Measurements from ENCODE around the gene C1orf210. TPM values are rescaled to one million over a fixed set of nuclear protein-coding genes. Genes with fewer than 3 reads are reported as not detected.

Gene C1orf210
- total and polyA plus RNA-seq, 11 donors = not detected

DNA sequence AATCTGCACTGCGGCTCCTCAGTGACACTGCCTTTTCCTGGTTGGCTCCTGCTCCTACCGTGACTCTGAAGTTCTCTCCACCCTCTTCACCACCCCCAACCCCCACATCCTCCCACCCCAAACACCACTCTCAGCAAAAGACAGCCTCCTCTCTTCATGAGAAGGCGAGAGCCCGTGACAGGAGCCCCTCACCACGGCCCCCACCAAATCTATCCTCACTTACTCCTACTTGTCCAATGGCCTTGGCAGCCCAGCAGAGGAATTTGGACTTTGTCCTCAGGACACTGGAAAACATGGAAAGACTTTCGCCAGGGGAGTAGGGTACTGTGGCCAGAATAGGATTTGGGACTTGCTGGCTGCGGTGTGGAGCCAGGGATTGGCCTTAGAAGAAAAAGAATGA, 8.7 kb downstream of the C1orf210 start:
- intact Hi-C loops (cut with DNase I) = no loop called here
- Histone ChIP-seq H3K36me3 (no peaks in the 10 kb centered on the region), H3K4me1 (peaks cover 0 to 10% (median 5%) of the 10 kb centered on the region in 12 donors), H3K4me3 (no peak overlapping the region), H3K27me3 (no peaks in the 10 kb centered on the region), H3K27ac (no peak overlapping the region), H3K9me3 (no peaks in the 10 kb centered on the region)
- WGBS, 4 donors = 65 to 77% (median 73%) methylated on average over 7 of the region's 7 CpGs
- no peak for DNase-seq
- no peak for TF ChIP-seq POLR2A (IDR thresholded peaks at IDR 0.05)
- TF ChIP-seq, protein P1, sequence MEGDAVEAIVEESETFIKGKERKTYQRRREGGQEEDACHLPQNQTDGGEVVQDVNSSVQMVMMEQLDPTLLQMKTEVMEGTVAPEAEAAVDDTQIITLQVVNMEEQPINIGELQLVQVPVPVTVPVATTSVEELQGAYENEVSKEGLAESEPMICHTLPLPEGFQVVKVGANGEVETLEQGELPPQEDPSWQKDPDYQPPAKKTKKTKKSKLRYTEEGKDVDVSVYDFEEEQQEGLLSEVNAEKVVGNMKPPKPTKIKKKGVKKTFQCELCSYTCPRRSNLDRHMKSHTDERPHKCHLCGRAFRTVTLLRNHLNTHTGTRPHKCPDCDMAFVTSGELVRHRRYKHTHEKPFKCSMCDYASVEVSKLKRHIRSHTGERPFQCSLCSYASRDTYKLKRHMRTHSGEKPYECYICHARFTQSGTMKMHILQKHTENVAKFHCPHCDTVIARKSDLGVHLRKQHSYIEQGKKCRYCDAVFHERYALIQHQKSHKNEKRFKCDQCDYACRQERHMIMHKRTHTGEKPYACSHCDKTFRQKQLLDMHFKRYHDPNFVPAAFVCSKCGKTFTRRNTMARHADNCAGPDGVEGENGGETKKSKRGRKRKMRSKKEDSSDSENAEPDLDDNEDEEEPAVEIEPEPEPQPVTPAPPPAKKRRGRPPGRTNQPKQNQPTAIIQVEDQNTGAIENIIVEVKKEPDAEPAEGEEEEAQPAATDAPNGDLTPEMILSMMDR (IDR thresholded peaks at IDR 0.05) = no peak
- ATAC-seq = no peak

DNA sequence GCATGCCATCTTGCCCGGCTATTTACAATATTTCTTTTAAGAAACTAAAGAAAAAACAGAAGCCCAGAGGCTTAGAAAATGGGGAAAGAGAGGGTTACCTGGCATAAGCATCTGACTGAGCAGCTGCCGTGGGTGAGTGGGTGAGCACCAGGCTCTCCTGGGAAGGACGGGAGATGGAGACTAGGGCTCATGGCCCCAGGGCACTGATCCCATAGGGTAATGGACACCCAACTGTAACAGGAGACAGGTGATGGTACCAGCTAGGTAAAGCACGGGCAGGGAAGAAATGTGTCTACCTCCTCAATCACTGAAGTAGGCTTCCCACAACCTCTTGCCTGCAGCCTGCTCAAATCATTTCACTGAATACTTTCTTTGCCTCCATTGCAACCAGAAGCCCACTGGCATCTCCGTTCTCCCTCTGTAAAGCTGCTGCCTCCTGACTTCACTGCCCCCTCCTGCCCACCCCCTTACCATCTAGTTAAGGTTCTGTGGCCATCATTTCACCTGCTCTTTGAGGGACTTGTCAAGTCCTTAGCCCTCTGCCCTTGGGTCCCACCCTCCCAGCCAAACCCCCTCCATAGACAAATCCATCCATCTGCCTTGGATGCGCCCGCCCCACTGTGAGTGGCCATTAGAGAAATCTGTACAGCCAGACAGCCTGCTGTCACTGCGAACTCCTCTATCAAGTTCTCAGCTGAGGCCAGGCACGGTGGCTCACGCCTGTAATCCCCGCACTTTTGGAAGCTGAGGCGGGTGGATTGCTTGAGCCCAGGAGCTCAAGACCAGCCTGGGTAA, 9.4 kb downstream of the C1orf210 start:
- H3K27ac ChIP-seq = no peak overlapping the region
- no peak overlapping the region for H3K4me3 ChIP-seq
- H3K36me3 ChIP-seq = no peaks in the 10 kb centered on the region
- TF ChIP-seq, protein P1 (IDR thresholded peaks at IDR 0.05) = no peak
- TF ChIP-seq POLR2A (IDR thresholded peaks at IDR 0.05) = no peak
- intact Hi-C loops (cut with DNase I) = no loop called here
- peaks cover 0 to 10% (median 5%) of the 10 kb centered on the region in 12 donors for H3K4me1 ChIP-seq
- H3K27me3 ChIP-seq = no peaks in the 10 kb centered on the region
- ATAC-seq (no peak), DNase-seq (no peak)
- WGBS, 4 donors = 87 to 91% (median 90%) methylated on average over 12 of the region's 12 CpGs
- H3K9me3 ChIP-seq = no peaks in the 10 kb centered on the region

DNA sequence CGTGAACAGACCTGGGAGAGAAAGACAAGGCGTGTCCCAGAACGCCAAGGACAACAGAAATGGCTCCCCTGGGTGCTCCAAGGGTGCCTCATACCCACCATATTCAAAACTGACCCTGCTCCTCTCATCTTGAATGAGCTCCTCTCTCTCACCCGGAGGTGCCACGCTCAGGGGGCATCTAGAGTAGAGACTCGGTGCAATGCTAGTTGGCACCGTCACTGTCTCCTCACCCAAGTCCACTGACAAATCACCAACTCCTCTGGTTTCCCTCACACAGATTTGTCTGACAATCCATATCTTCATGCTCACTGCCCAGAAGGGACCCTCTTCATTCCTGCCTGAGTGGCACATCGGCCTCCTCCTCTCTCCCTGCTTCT, 10.6 kb downstream of the C1orf210 start:
- intact Hi-C loops (cut with DNase I) = no loop called here
- no peaks in the 10 kb centered on the region for H3K9me3 ChIP-seq
- H3K4me1 ChIP-seq = peaks cover 0 to 19% (median 6%) of the 10 kb centered on the region in 12 donors
- 78 to 94% (median 87%) methylated on average over 8 of the region's 8 CpGs for WGBS, 4 donors
- ATAC-seq = no peak
- peak overlapping the region in 4 of 12 donors; percentile 5 to 46 (median 31) for H3K27ac ChIP-seq
- no peak overlapping the region for H3K4me3 ChIP-seq
- no peak for TF ChIP-seq POLR2A (IDR thresholded peaks at IDR 0.05)
- TF ChIP-seq, protein P1 (IDR thresholded peaks at IDR 0.05) = no peak
- H3K36me3 ChIP-seq = no peaks in the 10 kb centered on the region
- no peaks in the 10 kb centered on the region for H3K27me3 ChIP-seq
- DNase-seq = no peak

DNA sequence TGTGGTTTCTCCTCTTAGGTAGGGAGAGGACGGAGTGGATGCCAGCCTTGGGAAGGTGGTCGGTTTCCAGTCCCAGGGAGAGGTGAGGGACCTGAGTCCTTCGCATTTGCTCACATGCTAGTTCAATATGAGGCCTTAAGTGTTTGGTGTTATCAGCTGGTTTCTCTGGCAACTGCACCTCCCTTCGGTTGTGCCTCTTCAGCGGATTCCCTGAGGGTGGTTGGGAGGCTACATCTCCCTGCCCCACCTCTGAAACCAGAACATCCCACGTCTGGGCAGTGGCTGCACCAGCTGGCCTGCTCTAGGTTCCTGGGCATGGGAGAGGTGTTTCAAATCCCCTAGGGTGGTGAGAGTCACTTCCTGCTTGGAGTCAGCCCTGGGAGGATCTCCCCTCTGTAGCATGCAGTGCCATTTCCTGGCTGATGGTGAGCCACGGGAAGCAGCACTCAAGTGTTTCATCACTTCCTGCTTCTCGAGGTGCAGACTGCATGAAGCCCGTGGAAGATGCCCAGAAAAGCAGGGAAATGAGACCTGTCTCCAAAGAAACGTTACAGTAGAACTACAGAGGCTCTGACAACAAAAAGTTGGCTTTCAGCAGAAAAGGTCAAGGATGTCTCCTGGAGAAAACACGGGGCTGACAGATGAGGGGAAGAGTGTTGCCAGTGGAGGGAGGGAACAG, 11.1 kb downstream of the C1orf210 start:
- Histone ChIP-seq H3K4me3 (no peak overlapping the region), H3K4me1 (peaks cover 0 to 19% (median 6%) of the 10 kb centered on the region in 12 donors), H3K27ac (peak overlapping the region in 6 of 12 donors; percentile 5 to 48 (median 44)), H3K9me3 (no peaks in the 10 kb centered on the region), H3K36me3 (no peaks in the 10 kb centered on the region), H3K27me3 (no peaks in the 10 kb centered on the region)
- ATAC-seq (peak in 3 of 4 donors; percentile 47 to 89 (median 53)), DNase-seq (peak in 1 of 5 donors; percentile 21)
- intact Hi-C loops (cut with DNase I) = no loop called here
- WGBS, 4 donors = 47 to 62% (median 57%) methylated on average over 9 to 11 of the region's 11 CpGs
- TF ChIP-seq, protein P1 (IDR thresholded peaks at IDR 0.05) = no peak
- no peak for TF ChIP-seq POLR2A (IDR thresholded peaks at IDR 0.05)
